GM23248 (cell line): ENCODE data around the gene CCDC74B. TPM values are rescaled to one million over a fixed set of nuclear protein-coding genes. Genes with fewer than 3 reads are reported as not detected.

ENCODE experiments used
- polyA plus RNA-seq: library from polyadenylated mRNA; unstranded; fragments of >200 nt; fragmentation: Nextera tagmentation; extraction: Ambion mirVana; gene quantifications from 2 replicates; pipeline ENCODE4 v1.2.1, GENCODE V29; 2016
- small RNA-seq: library from RNA; depleted of rRNA; stranded (forward); fragments of <200 nt; gene quantifications from one replicate; pipeline ENCODE3, GENCODE V24; 2014; ENCODE audit warnings: low read depth, low replicate concordance
- total RNA-seq: library from RNA; depleted of rRNA; stranded (reverse); fragments of >200 nt; shearing (Covaris generic); gene quantifications from 2 replicates; pipeline ENCODE4 v1.2.3, GENCODE V29; 2014; rRNA removed

The CCDC74B gene
- total and polyA plus RNA-seq, 2 experiments from 2014 or later, result 10.8 to 10.9 TPM

Small RNAs within 50 kb of the gene (small RNA-seq; reads per million reads assigned to genes)
- not detected for gene RNU6-1049P

Other genes with a start within 250 kb of the CCDC74B start
- not detected in 2 replicates for gene RAB6C, start 165.4 kb downstream of the CCDC74B start, total RNA-seq
- not detected in 2 replicates for gene RAB6C, start 165.4 kb downstream of the CCDC74B start, polyA plus RNA-seq
- not detected in 2 replicates for gene POTEF, start 15.9 kb downstream of the CCDC74B start, total RNA-seq
- gene POTEF, start 15.9 kb downstream of the CCDC74B start, polyA plus RNA-seq, result not detected in 2 replicates
- 20.2 and 23.8 TPM in 2 replicates for gene SMPD4, start 36.5 kb upstream of the CCDC74B start, total RNA-seq
- gene SMPD4, start 36.5 kb upstream of the CCDC74B start, polyA plus RNA-seq, result 37.1 and 37.4 TPM in 2 replicates
- 126 and 129 TPM in 2 replicates for gene MZT2B, start 37.1 kb upstream of the CCDC74B start, total RNA-seq
- 346 and 351 TPM in 2 replicates for gene MZT2B, start 37.1 kb upstream of the CCDC74B start, polyA plus RNA-seq
- gene TUBA3E, start 53.3 kb upstream of the CCDC74B start, total RNA-seq, result not detected in 2 replicates
- not detected in 2 replicates for gene TUBA3E, start 53.3 kb upstream of the CCDC74B start, polyA plus RNA-seq
- gene IMP4, start 197.8 kb upstream of the CCDC74B start, total RNA-seq, result 109 and 110 TPM in 2 replicates
- 79.1 and 90.4 TPM in 2 replicates for gene IMP4, start 197.8 kb upstream of the CCDC74B start, polyA plus RNA-seq
- 17.5 and 24.3 TPM in 2 replicates for gene PTPN18, start 210.9 kb upstream of the CCDC74B start, total RNA-seq
- gene PTPN18, start 210.9 kb upstream of the CCDC74B start, polyA plus RNA-seq, result 19.1 and 19.2 TPM in 2 replicates